Measurements from ENCODE around the gene STX5.

Gene STX5

GRCh38 chr11:62799486-62799885 lies 32.4 kb downstream of the STX5 start:
- TF ChIP-seq CTCF (IDR thresholded peaks at IDR 0.05): no peak
- no peak for TF ChIP-seq ZFX (IDR thresholded peaks at IDR 0.05; ENCODE audit: borderline replicate concordance)
- no peak overlapping the region for H3K27ac ChIP-seq

DNA sequence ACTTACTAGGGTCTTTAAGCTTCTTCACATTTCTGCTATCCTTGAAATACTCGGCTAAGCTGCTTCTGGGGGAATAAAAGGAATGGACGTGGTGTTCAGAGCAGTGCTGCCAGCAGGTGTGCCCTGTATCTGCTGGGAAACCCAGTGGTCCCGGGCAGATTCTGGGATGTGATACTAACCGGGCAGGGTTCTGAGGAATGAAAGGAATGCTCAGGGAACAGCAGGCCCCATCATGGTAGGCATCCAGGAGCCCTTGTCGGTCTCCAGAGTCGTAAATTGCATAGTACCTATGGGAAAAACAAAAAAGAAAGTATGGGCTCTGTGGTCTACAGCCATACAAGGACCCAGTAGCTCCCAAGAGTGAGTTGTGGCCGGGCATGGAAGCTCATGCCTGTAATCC lies 35.6 kb downstream of the STX5 start:
- no peak for TF ChIP-seq CTCF (IDR thresholded peaks at IDR 0.05)
- TF ChIP-seq ZFX (IDR thresholded peaks at IDR 0.05; ENCODE audit: borderline replicate concordance): no peak
- H3K27ac ChIP-seq: no peak overlapping the region

DNA sequence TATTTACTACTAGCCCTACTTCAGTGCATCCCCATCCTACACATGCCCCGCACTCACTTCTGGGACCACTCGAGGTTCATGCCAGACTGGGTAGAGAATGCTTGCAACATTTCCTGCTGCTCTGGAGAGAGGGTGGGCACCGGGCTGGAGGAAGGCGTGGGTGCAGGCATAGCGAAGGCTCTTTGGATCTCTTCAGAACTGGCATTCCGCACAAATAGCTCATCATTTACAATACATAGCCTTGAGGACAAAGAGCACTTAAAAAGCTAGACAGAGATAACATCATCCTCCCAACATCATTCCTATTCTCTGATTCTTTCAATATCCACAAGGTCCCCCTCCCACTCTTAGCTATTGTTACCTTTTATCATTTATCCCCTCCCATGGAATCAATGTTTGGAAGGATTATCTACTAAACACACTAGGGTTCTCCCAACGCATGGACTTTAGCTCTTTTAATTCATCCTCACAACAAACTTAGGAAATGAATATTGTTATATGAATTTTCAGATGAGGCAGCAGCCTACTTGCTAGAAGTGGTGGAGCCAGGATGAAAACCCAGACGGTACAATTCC lies 37.6 kb downstream of the STX5 start:
- H3K27ac ChIP-seq: peak overlapping the region; percentile 98; the same call in 1 of the 2 replicates
- no peak for TF ChIP-seq CTCF (IDR thresholded peaks at IDR 0.05)
- no peak for TF ChIP-seq ZFX (IDR thresholded peaks at IDR 0.05; ENCODE audit: borderline replicate concordance)

- peak overlapping the region; percentile 98 for H3K27ac ChIP-seq
- TF ChIP-seq CTCF (IDR thresholded peaks at IDR 0.05) (no peak), ZFX (IDR thresholded peaks at IDR 0.05; ENCODE audit: borderline replicate concordance) (no peak)
Observed at GRCh38 chr11:62792202-62792575, 39.7 kb downstream of the STX5 start.

- TF ChIP-seq ZFX (IDR thresholded peaks at IDR 0.05; ENCODE audit: borderline replicate concordance) (no peak), CTCF (IDR thresholded peaks at IDR 0.05) (no peak)
- H3K27ac ChIP-seq: peak within 1 kb of the TSS; percentile 98
Observed at GRCh38 chr11:62791501-62792201, 40.2 kb downstream of the STX5 start, which contains the start of gene TMEM223. Gene TMEM223, minus strand, starts transcription at chr11:62792006. Its CDS starts 12 bp downstream, at chr11:62791994.

GRCh38 chr11:62789576-62789975 lies 42.3 kb downstream of the STX5 start:
- no peak for TF ChIP-seq CTCF (IDR thresholded peaks at IDR 0.05)
- no peak for TF ChIP-seq ZFX (IDR thresholded peaks at IDR 0.05; ENCODE audit: borderline replicate concordance)
- peak overlapping the region; percentile 98 for H3K27ac ChIP-seq

DNA sequence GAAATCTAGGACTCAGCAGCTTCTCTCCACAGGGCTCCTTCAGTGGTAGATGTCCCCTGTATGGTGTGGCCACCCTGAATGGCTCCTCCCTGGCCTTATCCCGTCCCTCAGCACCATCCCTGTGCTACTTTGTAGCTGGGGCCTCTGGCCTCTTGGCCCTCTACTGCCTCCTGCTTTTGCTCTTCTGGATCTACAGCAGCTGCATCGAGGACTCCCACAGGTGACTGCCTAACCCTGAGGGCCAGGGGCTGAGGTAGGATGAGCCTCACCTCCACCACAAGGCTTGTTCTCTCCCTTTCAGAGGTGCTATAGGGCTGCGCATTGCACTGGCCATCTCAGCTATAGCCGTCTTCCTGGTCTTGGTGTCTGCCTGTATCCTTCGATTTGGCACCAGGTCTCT lies 42.9 kb downstream of the STX5 start:
- H3K27ac ChIP-seq: peak overlapping the region; percentile 98

More for the DNA sequence above, 42.9 kb downstream of the STX5 start:
- TF ChIP-seq ZFX (IDR thresholded peaks at IDR 0.05; ENCODE audit: borderline replicate concordance) (no peak), CTCF (IDR thresholded peaks at IDR 0.05) (no peak)
